GM19025 (cell line): ENCODE data around the gene PTH2.
"Not testable (repeated sequence)": the region's sequence is repeated elsewhere in the genome, so short reads cannot be mapped to it uniquely, and the experiment has no call there.

Experiments
- ATAC-seq: cut with Tn5 transposase; IDR thresholded peaks from one replicate; pipeline ENCODE4 v1.9.1; 2021; ENCODE audit warnings: mild to moderate bottlenecking, low read depth, moderate library complexity; ENCODE audit not compliant: unreplicated experiment

PTH2 gene

GRCh38 chr19:49390131-49390928, 32.9 kb downstream of the PTH2 start:
- no peak for ATAC-seq

GRCh38 chr19:49389406-49389805, 33.8 kb downstream of the PTH2 start:
- ATAC-seq, result no peak

GRCh38 chr19:49387936-49388372, 35.3 kb downstream of the PTH2 start, which contains the start of gene KASH5:
Gene KASH5 (plus strand): TSS chr19:49388249. CDS start chr19:49390884, 2,635 bp downstream.
- no peak for ATAC-seq

DNA sequence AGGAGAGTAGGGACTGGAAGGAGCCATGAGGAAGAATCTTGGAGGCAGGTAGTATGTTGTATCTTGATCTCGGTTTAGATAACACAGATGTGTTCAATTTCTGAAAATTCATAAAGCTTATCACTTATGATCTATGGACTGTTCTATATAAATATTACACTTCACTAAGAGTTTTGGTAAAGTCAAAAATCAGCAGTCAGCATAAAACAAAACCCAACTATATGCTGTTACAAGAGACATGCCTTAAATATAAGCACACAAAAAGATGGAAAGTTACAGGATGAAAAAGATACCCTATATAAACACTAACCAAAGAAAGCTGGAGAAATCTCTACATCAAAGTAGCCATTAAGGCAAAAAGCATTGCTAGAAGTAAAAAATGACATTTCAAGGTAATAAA, 39.6 kb downstream of the PTH2 start:
- no peak for ATAC-seq

GRCh38 chr19:49382639-49383038, 40.6 kb downstream of the PTH2 start:
- no peak for ATAC-seq

- ATAC-seq, result no peak
Observed at GRCh38 chr19:49380391-49380790, 42.9 kb downstream of the PTH2 start.

GRCh38 chr19:49378512-49378911, 44.7 kb downstream of the PTH2 start:
- no peak for ATAC-seq

- ATAC-seq, result no peak
Observed at GRCh38 chr19:49374665-49375434, 48.4 kb downstream of the PTH2 start.

DNA sequence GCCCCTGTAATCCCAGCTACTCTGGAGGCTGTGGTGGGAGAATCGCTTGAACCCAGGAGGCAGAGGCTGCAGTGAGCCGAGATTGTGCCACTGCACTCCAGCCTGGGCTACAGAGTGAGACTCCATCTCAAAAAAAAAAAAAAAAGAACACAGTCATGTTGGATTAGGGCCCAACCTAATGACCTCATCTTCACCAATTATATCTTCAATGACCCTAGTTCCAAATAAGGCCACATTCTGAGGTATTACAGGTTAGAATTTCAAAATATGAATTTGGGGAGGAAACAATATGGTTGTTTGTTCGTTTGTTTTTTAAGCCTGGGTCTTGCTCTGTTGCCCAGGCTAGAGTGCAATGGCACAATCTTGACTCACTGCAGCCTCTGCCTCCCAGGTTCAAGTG, 50.1 kb downstream of the PTH2 start:
- ATAC-seq, result not testable (repeated sequence)
